ENCODE measurements around the gene TRIM32.

The TRIM32 gene

DNA sequence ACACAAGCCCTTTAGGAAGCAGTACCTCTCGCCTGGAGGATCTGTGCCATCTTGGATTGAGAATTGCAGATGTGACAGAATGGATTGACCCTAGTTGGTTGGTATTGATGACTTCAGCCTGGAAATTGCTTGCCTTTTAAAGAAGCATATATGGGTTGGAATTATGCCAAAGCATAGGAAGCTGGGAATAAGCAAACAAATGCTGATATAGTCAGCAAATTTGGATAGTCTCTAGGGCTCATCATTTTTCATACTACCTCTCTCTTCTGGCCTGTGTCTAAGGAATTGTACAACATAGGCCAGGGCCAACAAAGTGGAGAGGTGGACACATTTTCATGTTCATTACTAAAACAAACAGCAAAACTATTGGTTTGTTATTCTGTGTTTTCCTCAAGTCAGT lies 13.2 kb downstream of the TRIM32 start:
- H3K9ac ChIP-seq (ENCODE audit: low read depth, low read length), result no peak overlapping the region

GRCh38 chr9:116700882-116701865 lies 14.1 kb downstream of the TRIM32 start:
- Histone ChIP-seq H3K9me3 (ENCODE audit: control insufficient read depth, insufficient read depth, low read length) (no peaks in the 10 kb centered on the region), H3K9ac (ENCODE audit: low read depth, low read length) (no peak overlapping the region), H3K36me3 (ENCODE audit: control insufficient read depth, insufficient read depth, low read length) (peaks cover 21% of the 10 kb centered on the region), H3K27me3 (ENCODE audit: control insufficient read depth, insufficient read depth, low read length) (no peaks in the 10 kb centered on the region), H3K4me1 (ENCODE audit: control insufficient read depth, insufficient read depth, low read length) (peaks cover 3% of the 10 kb centered on the region), H3K4me3 (ENCODE audit: low read depth, low read length) (no peak overlapping the region)

More for the DNA sequence above, 13.2 kb downstream of the TRIM32 start:
- peaks cover 21% of the 10 kb centered on the region for H3K36me3 ChIP-seq (ENCODE audit: control insufficient read depth, insufficient read depth, low read length)
- H3K9me3 ChIP-seq (ENCODE audit: control insufficient read depth, insufficient read depth, low read length), result no peaks in the 10 kb centered on the region
- H3K4me1 ChIP-seq (ENCODE audit: control insufficient read depth, insufficient read depth, low read length), result peaks cover 3% of the 10 kb centered on the region
- no peak overlapping the region for H3K4me3 ChIP-seq (ENCODE audit: low read depth, low read length)
- H3K27me3 ChIP-seq (ENCODE audit: control insufficient read depth, insufficient read depth, low read length), result no peaks in the 10 kb centered on the region

GRCh38 chr9:116701940-116702642 lies 15.0 kb downstream of the TRIM32 start:
- Histone ChIP-seq H3K36me3 (ENCODE audit: control insufficient read depth, insufficient read depth, low read length) (peaks cover 21% of the 10 kb centered on the region), H3K9me3 (ENCODE audit: control insufficient read depth, insufficient read depth, low read length) (no peaks in the 10 kb centered on the region), H3K4me3 (ENCODE audit: low read depth, low read length) (no peak overlapping the region)

DNA sequence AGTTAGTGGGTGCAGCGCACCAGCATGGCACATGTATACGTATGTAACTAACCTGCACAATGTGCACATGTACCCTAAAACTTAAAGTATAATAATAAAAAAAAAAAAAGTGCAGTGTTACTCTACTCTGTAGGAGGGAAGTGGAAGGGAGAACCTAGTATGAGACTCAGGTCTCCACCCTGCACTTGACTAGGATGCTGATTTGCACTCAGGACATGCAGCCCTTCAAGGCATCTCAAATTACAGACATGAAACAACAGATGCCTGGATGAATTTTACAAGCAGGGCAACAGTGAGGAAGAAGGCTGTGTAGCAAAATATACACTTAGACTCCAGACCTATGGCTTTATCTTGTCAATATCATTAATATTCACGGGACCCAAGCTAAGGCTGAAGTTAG lies 16.5 kb downstream of the TRIM32 start:
- H3K4me3 ChIP-seq (ENCODE audit: low read depth, low read length), result no peak overlapping the region
- H3K9ac ChIP-seq (ENCODE audit: low read depth, low read length), result no peak overlapping the region
- peaks cover 12% of the 10 kb centered on the region for H3K36me3 ChIP-seq (ENCODE audit: control insufficient read depth, insufficient read depth, low read length)
- H3K27me3 ChIP-seq (ENCODE audit: control insufficient read depth, insufficient read depth, low read length), result no peaks in the 10 kb centered on the region
- H3K4me1 ChIP-seq (ENCODE audit: control insufficient read depth, insufficient read depth, low read length), result peaks cover 3% of the 10 kb centered on the region
- no peaks in the 10 kb centered on the region for H3K9me3 ChIP-seq (ENCODE audit: control insufficient read depth, insufficient read depth, low read length)

More at GRCh38 chr9:116701940-116702642, 15.0 kb downstream of the TRIM32 start:
- peaks cover 3% of the 10 kb centered on the region for H3K4me1 ChIP-seq (ENCODE audit: control insufficient read depth, insufficient read depth, low read length)
- no peak overlapping the region for H3K9ac ChIP-seq (ENCODE audit: low read depth, low read length)
- no peaks in the 10 kb centered on the region for H3K27me3 ChIP-seq (ENCODE audit: control insufficient read depth, insufficient read depth, low read length)

- H3K4me3 ChIP-seq (ENCODE audit: low read depth, low read length), result no peak overlapping the region
- peaks cover 4% of the 10 kb centered on the region for H3K36me3 ChIP-seq (ENCODE audit: control insufficient read depth, insufficient read depth, low read length)
- no peaks in the 10 kb centered on the region for H3K27me3 ChIP-seq (ENCODE audit: control insufficient read depth, insufficient read depth, low read length)
- no peaks in the 10 kb centered on the region for H3K9me3 ChIP-seq (ENCODE audit: control insufficient read depth, insufficient read depth, low read length)
- peaks cover 3% of the 10 kb centered on the region for H3K4me1 ChIP-seq (ENCODE audit: control insufficient read depth, insufficient read depth, low read length)
- no peak overlapping the region for H3K9ac ChIP-seq (ENCODE audit: low read depth, low read length)
Measured at GRCh38 chr9:116704470-116704869, 17.4 kb downstream of the TRIM32 start.

- Histone ChIP-seq H3K4me1 (ENCODE audit: control insufficient read depth, insufficient read depth, low read length) (peaks cover 3% of the 10 kb centered on the region), H3K9me3 (ENCODE audit: control insufficient read depth, insufficient read depth, low read length) (no peaks in the 10 kb centered on the region), H3K36me3 (ENCODE audit: control insufficient read depth, insufficient read depth, low read length) (no peaks in the 10 kb centered on the region), H3K9ac (ENCODE audit: low read depth, low read length) (no peak overlapping the region), H3K4me3 (ENCODE audit: low read depth, low read length) (no peak overlapping the region), H3K27me3 (ENCODE audit: control insufficient read depth, insufficient read depth, low read length) (no peaks in the 10 kb centered on the region)
Measured at GRCh38 chr9:116705531-116705930, 18.4 kb downstream of the TRIM32 start.

DNA sequence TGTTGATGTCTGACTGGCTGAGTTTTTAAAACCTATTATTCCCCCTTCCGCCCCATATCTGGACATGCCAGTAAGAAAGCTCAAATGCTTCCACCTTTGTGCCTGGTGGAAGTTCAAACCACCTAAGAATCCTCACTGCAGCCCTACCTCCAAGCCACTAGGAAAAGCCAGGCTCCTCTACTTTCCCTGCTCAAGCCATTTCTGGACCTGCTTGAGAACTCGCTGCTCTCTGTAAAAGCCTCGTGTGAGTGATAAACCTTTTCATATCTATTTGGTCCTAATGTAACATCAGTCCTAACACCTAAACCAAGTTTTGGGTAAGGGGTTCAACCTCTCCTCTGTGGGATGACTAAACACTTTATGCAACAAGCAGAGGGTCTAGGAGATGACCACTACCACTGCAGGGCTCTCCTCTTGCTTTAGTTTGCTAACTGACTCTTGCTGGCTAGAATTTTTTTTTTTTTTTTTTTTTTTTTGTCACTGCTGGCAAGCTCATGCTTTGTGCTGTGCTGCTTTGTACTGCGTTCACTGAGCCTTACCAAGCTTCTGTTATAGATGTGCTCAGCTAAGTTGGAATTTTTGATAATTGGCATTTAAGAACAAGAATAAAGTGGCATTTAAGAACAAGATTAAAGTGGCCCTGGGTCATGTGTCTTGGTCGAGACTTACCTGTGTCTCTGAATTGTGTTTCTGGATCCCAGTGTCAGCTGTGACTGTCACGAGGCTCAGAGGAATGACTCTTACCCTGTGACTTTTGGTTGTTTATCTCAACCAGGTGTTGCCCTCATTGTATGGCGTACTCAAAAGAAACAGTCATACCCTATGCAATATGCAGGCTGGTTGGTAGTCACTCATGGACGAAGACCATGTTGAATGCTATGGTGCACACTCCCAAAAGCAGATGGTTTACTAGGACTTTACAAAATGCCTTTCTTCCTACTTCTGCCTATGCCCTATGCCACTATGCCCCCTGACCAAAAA lies 19.5 kb downstream of the TRIM32 start:
- Histone ChIP-seq H3K4me3 (ENCODE audit: low read depth, low read length) (no peak overlapping the region), H3K9me3 (ENCODE audit: control insufficient read depth, insufficient read depth, low read length) (no peaks in the 10 kb centered on the region), H3K9ac (ENCODE audit: low read depth, low read length) (no peak overlapping the region), H3K27me3 (ENCODE audit: control insufficient read depth, insufficient read depth, low read length) (no peaks in the 10 kb centered on the region), H3K4me1 (ENCODE audit: control insufficient read depth, insufficient read depth, low read length) (peaks cover 3% of the 10 kb centered on the region), H3K36me3 (ENCODE audit: control insufficient read depth, insufficient read depth, low read length) (no peaks in the 10 kb centered on the region)

- H3K9ac ChIP-seq (ENCODE audit: low read depth, low read length), result no peak overlapping the region
- no peaks in the 10 kb centered on the region for H3K36me3 ChIP-seq (ENCODE audit: control insufficient read depth, insufficient read depth, low read length)
- H3K4me3 ChIP-seq (ENCODE audit: low read depth, low read length), result no peak overlapping the region
- H3K4me1 ChIP-seq (ENCODE audit: control insufficient read depth, insufficient read depth, low read length), result peaks cover 3% of the 10 kb centered on the region
- H3K27me3 ChIP-seq (ENCODE audit: control insufficient read depth, insufficient read depth, low read length), result no peaks in the 10 kb centered on the region
- no peaks in the 10 kb centered on the region for H3K9me3 ChIP-seq (ENCODE audit: control insufficient read depth, insufficient read depth, low read length)
Measured at GRCh38 chr9:116712781-116713180, 25.7 kb downstream of the TRIM32 start.

DNA sequence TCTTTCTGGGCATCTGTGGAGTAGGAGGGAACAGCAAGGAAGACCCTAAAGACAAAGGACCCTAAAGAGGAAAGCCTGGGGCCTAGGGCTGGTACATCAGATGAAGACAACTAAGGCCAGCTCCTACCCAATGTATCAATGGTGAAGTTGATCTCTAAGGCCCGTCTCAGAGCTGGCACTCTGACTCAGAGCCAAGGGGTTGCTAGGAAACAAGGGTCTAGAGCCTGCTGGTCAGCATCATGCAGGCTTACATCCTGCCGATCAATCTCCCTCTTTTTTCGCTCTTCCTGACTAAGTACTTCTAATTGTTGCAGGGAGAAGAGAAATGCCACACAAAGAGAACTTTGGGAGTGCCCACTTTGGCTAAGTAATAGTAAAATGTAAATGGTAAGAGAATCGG lies 26.2 kb downstream of the TRIM32 start:
- H3K36me3 ChIP-seq (ENCODE audit: control insufficient read depth, insufficient read depth, low read length), result no peaks in the 10 kb centered on the region
- no peaks in the 10 kb centered on the region for H3K9me3 ChIP-seq (ENCODE audit: control insufficient read depth, insufficient read depth, low read length)
- H3K27me3 ChIP-seq (ENCODE audit: control insufficient read depth, insufficient read depth, low read length), result no peaks in the 10 kb centered on the region
- no peak overlapping the region for H3K9ac ChIP-seq (ENCODE audit: low read depth, low read length)
- H3K4me3 ChIP-seq (ENCODE audit: low read depth, low read length), result no peak overlapping the region
- peaks cover 3% of the 10 kb centered on the region for H3K4me1 ChIP-seq (ENCODE audit: control insufficient read depth, insufficient read depth, low read length)

GRCh38 chr9:116715751-116716150 lies 28.6 kb downstream of the TRIM32 start:
- Histone ChIP-seq H3K4me1 (ENCODE audit: control insufficient read depth, insufficient read depth, low read length) (peaks cover 3% of the 10 kb centered on the region), H3K27me3 (ENCODE audit: control insufficient read depth, insufficient read depth, low read length) (no peaks in the 10 kb centered on the region), H3K9me3 (ENCODE audit: control insufficient read depth, insufficient read depth, low read length) (no peaks in the 10 kb centered on the region), H3K9ac (ENCODE audit: low read depth, low read length) (no peak overlapping the region), H3K36me3 (ENCODE audit: control insufficient read depth, insufficient read depth, low read length) (no peaks in the 10 kb centered on the region), H3K4me3 (ENCODE audit: low read depth, low read length) (no peak overlapping the region)

DNA sequence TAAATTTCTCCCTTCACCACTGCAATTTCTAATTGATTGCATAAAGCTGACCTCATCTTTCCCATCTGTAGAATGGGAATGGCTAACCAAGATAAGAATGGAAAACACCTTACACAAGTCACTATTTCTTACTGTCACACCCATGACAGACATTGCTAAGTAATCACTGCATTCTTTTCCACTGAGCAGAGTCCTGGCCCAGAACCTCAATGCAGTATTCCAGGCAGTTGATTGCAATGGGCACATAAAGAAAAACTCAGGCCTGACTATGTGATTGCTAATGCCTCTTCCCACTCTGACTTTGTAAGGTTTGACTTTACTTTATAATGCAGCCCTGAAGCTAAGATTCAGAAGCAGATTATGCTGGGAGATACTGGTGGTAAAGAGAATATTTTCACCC lies 29.3 kb downstream of the TRIM32 start:
- Histone ChIP-seq H3K4me1 (ENCODE audit: control insufficient read depth, insufficient read depth, low read length) (peaks cover 3% of the 10 kb centered on the region), H3K27me3 (ENCODE audit: control insufficient read depth, insufficient read depth, low read length) (no peaks in the 10 kb centered on the region), H3K4me3 (ENCODE audit: low read depth, low read length) (no peak overlapping the region), H3K9ac (ENCODE audit: low read depth, low read length) (no peak overlapping the region), H3K36me3 (ENCODE audit: control insufficient read depth, insufficient read depth, low read length) (no peaks in the 10 kb centered on the region), H3K9me3 (ENCODE audit: control insufficient read depth, insufficient read depth, low read length) (no peaks in the 10 kb centered on the region)

Data from iPS-15b (cell line).